GM12873 (cell line): ENCODE data around the gene SEC22A.

ENCODE experiments used
- TF ChIP-seq, protein P1 (sequence below): IDR thresholded peaks from 2 replicates; pipeline ENCODE4 v1.5.1; 2012; ENCODE audit warnings: low read depth, mild to moderate bottlenecking, moderate library complexity, low read length, control low read depth; ENCODE audit not compliant: insufficient read depth; ENCODE audit errors: missing control alignments

Gene SEC22A

DNA sequence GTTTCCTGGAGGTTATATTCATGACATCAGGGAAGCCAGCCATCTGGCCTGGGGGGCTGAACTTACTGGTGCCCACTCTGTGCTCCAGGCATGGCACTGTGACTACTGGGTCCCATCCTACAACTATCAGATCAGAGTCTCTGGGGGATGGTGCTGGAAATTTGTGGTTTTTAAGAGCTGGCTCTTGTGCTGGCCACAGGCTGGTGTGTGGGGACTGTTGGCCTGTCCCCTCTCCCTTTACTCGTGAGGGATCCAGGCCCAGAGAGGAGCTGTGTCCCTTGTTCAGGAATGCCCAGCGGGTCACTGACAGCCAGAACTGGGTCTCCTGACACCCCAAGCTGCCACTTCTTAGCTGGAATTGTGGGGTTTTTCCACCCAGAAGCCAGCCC is 44.5 kb upstream of the SEC22A start:
- TF ChIP-seq, protein P1, sequence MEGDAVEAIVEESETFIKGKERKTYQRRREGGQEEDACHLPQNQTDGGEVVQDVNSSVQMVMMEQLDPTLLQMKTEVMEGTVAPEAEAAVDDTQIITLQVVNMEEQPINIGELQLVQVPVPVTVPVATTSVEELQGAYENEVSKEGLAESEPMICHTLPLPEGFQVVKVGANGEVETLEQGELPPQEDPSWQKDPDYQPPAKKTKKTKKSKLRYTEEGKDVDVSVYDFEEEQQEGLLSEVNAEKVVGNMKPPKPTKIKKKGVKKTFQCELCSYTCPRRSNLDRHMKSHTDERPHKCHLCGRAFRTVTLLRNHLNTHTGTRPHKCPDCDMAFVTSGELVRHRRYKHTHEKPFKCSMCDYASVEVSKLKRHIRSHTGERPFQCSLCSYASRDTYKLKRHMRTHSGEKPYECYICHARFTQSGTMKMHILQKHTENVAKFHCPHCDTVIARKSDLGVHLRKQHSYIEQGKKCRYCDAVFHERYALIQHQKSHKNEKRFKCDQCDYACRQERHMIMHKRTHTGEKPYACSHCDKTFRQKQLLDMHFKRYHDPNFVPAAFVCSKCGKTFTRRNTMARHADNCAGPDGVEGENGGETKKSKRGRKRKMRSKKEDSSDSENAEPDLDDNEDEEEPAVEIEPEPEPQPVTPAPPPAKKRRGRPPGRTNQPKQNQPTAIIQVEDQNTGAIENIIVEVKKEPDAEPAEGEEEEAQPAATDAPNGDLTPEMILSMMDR, result no peak

DNA sequence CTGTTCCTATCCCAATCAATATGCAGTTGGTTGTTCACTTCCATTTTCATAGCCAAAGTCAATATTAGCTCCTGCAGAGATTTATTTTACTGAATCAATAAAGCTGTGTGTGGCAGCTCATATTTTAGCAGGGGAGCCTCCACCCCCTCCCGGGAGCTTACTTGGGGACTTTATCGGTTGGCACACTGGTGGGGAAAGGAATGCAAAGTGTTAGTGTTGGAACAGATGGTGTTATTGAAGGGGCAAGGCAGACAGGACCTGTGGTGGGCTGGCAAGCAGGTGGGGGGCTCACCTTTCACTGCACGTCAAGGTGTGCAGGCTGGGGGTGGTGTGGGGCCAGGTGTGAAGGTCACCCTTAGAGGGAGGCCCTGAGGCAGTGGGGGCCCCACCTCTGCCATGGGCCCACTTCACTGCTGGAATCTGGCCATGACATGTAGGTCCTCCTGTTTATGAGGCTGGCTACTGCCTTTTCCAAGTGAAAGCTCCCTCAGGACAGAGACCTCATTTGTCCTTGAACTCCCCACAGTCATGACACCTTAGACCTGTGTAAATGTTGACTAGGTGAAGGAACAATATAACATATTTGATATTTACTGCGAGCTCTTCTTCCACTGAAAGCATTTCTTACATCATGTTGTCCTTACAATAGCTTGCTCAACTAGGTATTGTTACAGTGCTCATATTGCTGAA is 44.0 kb upstream of the SEC22A start:
- TF ChIP-seq, protein P1, result no peak

DNA sequence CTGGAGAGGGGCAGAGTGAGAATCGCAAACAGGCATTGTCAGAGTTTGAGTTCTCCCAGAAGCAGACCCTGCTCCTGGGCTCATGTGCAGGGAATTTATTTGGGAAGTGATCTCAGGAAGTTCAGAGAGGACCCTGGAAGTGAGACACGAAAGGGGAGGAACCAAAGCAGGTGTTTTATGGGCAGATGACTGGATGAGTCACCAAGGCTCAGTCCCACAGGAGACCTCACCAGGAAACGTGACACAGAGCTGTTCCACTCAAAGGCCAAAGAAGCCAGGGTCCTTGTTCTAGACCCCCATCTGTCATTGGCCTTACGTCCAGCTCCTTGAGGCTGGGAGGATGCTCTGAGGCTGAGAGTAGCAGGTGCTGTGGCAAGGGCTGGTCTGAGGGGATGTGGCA is 43.4 kb upstream of the SEC22A start:
- TF ChIP-seq, protein P1, result no peak

DNA sequence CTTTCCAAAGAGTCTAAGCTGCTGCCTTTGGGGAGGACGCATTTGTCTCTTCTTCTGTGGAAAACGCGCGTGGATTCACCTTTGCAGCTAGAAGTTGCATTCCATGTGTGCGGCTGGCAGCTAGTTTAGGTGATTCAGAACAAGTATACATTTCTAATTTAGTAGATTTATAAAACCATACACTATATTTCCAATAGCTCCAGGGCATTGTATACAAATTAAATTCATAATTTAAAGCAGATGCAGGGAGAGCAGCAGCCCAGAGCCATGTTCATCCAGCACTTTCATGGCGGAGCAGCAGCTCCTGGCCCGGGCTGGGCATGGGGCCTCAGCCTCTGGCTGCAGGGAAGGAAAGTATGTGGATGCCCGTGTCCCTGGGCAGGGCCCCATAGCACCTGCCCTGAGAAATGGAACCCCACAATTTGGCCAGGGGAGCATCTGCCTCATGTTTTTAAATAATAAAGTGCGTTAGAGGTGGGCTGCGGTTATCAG is 42.8 kb upstream of the SEC22A start:
- TF ChIP-seq, protein P1, result no peak

DNA sequence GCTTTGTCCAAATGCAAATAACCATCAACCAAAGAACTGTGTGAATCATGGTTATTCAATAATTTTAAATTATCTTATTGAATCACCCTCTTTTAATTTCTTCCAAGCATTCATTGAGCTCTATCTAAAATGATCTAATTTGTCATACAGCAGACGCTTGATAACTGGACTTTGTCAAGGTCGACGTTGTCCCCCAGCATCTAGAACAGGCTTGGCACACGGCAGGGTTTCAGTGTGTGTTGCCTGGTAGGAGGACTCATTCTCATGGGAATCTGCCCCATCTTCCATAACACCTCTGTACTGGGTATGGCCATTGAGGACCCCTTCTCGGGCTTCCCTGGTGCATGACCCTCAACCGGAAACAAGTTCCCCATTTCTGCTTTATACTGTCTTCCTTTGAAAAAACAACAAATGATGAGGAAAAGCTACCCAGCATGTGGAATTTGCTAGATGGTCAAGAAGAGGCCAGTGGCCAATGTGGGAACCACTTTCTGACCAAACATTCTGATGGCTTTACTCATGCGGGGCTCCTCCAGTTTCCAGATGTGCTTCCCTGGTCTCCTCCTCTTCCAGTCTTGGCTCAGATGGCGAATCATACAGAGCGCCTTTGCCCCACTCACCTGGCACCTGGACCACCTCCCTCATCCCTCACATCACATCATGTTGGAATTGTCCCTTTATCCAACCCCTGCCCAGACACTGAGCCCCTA is 41.7 kb upstream of the SEC22A start:
- TF ChIP-seq, protein P1, result no peak

DNA sequence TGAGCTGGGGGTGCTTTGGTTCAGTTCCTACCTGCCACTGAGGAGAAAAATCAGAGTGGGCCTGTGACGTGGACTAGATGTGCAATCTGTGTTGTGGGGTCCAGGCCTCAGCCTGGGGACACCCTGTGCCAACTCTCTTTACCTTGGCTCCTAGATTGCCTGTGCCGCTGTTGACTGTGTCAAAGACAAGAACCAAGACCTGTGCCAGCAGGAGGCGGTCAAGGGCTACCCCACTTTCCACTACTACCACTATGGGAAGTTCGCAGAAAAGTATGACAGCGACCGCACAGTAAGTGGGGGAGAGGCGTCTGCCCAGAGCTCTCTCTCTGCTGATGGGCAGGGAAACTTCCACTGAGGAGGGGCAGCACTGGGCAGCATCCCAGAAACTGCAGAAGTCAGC is 40.6 kb upstream of the SEC22A start:
- TF ChIP-seq, protein P1, result no peak

DNA sequence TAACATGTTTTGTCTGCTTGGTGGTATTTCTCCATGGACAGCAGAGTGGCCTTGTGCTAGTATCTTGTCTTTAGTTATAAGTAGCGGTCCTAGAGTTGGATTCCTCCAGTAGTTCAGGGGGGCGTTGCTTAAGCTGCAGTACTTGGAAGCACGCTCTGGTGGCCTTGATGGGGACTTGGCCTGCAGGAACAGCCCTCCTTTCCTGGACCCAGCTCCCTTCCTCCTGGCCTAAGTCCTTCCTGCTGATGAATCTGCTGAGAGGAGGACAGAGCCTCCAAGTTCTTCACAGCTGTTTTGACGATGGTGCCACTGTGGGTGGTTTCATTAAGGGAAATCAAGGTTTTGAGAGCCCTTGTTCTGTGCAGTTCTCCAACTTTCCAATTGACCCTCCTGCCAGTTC is 38.6 kb upstream of the SEC22A start:
- TF ChIP-seq, protein P1, result no peak
